ENCODE measurements around the gene RBM10. TPM values are rescaled to one million over a fixed set of nuclear protein-coding genes. Genes with fewer than 3 reads are reported as not detected.
A peak's percentile ranks its signal among the peaks of the same experiment; 100 is the strongest.

Gene RBM10, protein sequence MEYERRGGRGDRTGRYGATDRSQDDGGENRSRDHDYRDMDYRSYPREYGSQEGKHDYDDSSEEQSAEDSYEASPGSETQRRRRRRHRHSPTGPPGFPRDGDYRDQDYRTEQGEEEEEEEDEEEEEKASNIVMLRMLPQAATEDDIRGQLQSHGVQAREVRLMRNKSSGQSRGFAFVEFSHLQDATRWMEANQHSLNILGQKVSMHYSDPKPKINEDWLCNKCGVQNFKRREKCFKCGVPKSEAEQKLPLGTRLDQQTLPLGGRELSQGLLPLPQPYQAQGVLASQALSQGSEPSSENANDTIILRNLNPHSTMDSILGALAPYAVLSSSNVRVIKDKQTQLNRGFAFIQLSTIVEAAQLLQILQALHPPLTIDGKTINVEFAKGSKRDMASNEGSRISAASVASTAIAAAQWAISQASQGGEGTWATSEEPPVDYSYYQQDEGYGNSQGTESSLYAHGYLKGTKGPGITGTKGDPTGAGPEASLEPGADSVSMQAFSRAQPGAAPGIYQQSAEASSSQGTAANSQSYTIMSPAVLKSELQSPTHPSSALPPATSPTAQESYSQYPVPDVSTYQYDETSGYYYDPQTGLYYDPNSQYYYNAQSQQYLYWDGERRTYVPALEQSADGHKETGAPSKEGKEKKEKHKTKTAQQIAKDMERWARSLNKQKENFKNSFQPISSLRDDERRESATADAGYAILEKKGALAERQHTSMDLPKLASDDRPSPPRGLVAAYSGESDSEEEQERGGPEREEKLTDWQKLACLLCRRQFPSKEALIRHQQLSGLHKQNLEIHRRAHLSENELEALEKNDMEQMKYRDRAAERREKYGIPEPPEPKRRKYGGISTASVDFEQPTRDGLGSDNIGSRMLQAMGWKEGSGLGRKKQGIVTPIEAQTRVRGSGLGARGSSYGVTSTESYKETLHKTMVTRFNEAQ
- total RNA-seq (2014; rRNA removed; shearing (Covaris generic)) (80.0 and 101 TPM in 2 replicates), polyA plus RNA-seq (2016; fragmentation: Nextera tagmentation; extraction: Ambion mirVana) (38.9 and 39.5 TPM in 2 replicates)
- long read RNA-seq, partial matches to known transcripts: 12 of 17 reads
- long read RNA-seq, other reads (novel, unspliced or antisense): 2 of 17 reads

DNA sequence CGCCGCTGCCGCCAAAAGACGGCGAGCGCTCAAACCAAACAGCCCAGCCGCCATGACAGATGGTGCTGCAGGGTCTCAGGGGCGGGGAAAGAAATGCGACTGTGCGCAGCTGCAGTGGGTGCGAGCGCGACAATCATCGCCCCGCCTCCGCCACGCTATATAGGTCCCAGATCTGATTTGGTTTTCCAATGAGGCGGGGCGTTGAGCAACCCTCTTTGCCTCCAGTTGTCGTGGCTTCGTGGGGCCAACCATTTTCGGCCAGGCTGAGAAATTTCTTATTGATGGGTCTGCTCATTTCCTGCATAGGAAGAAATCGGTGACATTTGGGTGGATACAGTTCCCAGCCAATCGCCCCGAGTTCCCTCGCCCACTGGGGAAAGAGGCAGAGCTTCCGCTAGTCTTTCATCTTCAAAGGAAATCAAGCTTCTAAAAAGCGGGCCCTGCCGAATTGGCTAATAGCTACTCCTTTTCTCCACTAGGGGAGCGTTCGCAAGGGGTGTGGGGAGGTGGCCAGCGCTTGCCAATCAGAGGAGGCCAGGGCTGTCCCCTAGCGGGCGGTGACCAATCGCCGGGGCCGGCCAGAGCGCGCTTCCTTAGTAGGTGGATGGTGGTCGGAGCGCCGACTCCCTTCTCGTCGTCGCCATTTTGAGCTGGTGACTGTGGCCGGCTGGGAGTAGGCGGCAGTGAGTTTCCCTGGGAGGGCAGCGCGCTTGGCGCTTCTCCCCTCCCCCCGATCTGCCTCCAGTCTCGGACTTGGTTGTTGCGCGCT lies at the start of gene RBM10, which contains the start of gene NDUFB11:
Gene RBM10, plus strand, starts transcription at position 596 of the 769 bp plus-strand sequence. CDS start 2,261 bp downstream, outside the sequence.
Gene NDUFB11, minus strand, starts transcription at position 77 of the 769 bp plus-strand sequence. Its CDS starts 23 bp downstream, at position 54.
- no peaks in the 10 kb centered on the region for H3K9me2 ChIP-seq (ENCODE audit: insufficient read depth)
- no peaks in the 10 kb centered on the region for H3F3A ChIP-seq (replicated peaks; ENCODE audit: low read depth)
- H3K4me3 Mint-ChIP-seq: peak within 1 kb of the TSS; percentile 95
- peak within 1 kb of the TSS; percentile 83 for H3K4me2 ChIP-seq
- H3K79me2 ChIP-seq (replicated peaks; ENCODE audit: insufficient read depth): peaks cover 55% of the 10 kb centered on the region
- ATAC-seq: peak; percentile 95
- H3K4me3 ChIP-seq: peak within 1 kb of the TSS; percentile 79
- no peak within 1 kb of the TSS for H2AFZ ChIP-seq
- H3K27ac ChIP-seq (ENCODE audit: low read depth): peak within 1 kb of the TSS; percentile 93
- no peaks in the 10 kb centered on the region for H3K9me3 Mint-ChIP-seq
- no peaks in the 10 kb centered on the region for H3K36me3 ChIP-seq (ENCODE audit: insufficient read depth)
- no peaks in the 10 kb centered on the region; the same call in 1 of the 2 replicates for H4K20me1 ChIP-seq (replicated peaks; ENCODE audit: insufficient read depth)
- DNase-seq (ENCODE audit: low spot score): peak; percentile 95
- H3K27me3 ChIP-seq (ENCODE audit: insufficient read depth): no peaks in the 10 kb centered on the region
- H3K27ac Mint-ChIP-seq: peak within 1 kb of the TSS; percentile 99
- H3K4me1 Mint-ChIP-seq: peaks cover 15% of the 10 kb centered on the region; the same call in 2 of the 3 replicates
- H3K36me3 Mint-ChIP-seq (ENCODE audit: low read depth): peaks cover 28% of the 10 kb centered on the region
- peaks cover 13% of the 10 kb centered on the region for H3K27me3 Mint-ChIP-seq (ENCODE audit: insufficient read depth, low read depth, poor library complexity)
- H3K4me1 ChIP-seq (ENCODE audit: insufficient read depth): peaks cover 8% of the 10 kb centered on the region; the same call in 1 of the 2 replicates
- TF ChIP-seq JUNB (IDR thresholded peaks at IDR 0.05; ENCODE audit: unreplicated experiment): no peak
- TF ChIP-seq, protein P1, sequence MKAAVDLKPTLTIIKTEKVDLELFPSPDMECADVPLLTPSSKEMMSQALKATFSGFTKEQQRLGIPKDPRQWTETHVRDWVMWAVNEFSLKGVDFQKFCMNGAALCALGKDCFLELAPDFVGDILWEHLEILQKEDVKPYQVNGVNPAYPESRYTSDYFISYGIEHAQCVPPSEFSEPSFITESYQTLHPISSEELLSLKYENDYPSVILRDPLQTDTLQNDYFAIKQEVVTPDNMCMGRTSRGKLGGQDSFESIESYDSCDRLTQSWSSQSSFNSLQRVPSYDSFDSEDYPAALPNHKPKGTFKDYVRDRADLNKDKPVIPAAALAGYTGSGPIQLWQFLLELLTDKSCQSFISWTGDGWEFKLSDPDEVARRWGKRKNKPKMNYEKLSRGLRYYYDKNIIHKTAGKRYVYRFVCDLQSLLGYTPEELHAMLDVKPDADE (IDR thresholded peaks at IDR 0.05): no peak
- TF ChIP-seq, protein P2, sequence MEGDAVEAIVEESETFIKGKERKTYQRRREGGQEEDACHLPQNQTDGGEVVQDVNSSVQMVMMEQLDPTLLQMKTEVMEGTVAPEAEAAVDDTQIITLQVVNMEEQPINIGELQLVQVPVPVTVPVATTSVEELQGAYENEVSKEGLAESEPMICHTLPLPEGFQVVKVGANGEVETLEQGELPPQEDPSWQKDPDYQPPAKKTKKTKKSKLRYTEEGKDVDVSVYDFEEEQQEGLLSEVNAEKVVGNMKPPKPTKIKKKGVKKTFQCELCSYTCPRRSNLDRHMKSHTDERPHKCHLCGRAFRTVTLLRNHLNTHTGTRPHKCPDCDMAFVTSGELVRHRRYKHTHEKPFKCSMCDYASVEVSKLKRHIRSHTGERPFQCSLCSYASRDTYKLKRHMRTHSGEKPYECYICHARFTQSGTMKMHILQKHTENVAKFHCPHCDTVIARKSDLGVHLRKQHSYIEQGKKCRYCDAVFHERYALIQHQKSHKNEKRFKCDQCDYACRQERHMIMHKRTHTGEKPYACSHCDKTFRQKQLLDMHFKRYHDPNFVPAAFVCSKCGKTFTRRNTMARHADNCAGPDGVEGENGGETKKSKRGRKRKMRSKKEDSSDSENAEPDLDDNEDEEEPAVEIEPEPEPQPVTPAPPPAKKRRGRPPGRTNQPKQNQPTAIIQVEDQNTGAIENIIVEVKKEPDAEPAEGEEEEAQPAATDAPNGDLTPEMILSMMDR (conservative IDR thresholded peaks at IDR 0.05; ENCODE audit: low read depth in 2 of 2): peak; percentile 45 to 53
- TF ChIP-seq, protein P3, sequence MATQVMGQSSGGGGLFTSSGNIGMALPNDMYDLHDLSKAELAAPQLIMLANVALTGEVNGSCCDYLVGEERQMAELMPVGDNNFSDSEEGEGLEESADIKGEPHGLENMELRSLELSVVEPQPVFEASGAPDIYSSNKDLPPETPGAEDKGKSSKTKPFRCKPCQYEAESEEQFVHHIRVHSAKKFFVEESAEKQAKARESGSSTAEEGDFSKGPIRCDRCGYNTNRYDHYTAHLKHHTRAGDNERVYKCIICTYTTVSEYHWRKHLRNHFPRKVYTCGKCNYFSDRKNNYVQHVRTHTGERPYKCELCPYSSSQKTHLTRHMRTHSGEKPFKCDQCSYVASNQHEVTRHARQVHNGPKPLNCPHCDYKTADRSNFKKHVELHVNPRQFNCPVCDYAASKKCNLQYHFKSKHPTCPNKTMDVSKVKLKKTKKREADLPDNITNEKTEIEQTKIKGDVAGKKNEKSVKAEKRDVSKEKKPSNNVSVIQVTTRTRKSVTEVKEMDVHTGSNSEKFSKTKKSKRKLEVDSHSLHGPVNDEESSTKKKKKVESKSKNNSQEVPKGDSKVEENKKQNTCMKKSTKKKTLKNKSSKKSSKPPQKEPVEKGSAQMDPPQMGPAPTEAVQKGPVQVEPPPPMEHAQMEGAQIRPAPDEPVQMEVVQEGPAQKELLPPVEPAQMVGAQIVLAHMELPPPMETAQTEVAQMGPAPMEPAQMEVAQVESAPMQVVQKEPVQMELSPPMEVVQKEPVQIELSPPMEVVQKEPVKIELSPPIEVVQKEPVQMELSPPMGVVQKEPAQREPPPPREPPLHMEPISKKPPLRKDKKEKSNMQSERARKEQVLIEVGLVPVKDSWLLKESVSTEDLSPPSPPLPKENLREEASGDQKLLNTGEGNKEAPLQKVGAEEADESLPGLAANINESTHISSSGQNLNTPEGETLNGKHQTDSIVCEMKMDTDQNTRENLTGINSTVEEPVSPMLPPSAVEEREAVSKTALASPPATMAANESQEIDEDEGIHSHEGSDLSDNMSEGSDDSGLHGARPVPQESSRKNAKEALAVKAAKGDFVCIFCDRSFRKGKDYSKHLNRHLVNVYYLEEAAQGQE (IDR thresholded peaks at IDR 0.05; ENCODE audit: unreplicated experiment): no peak
- TF ChIP-seq CREB1 (CRISPR knock-in tag; IDR thresholded peaks at IDR 0.05; ENCODE audit: low read depth): no peak; the same call in 1 of the 2 replicates
- TF ChIP-seq NANOG (IDR thresholded peaks at IDR 0.05; ENCODE audit: borderline replicate concordance): no peak; the same call in 1 of the 2 replicates
- TF ChIP-seq EZH2 (IDR thresholded peaks at IDR 0.05; ENCODE audit: low read depth, unreplicated experiment): no peak
- TF ChIP-seq, protein P4, sequence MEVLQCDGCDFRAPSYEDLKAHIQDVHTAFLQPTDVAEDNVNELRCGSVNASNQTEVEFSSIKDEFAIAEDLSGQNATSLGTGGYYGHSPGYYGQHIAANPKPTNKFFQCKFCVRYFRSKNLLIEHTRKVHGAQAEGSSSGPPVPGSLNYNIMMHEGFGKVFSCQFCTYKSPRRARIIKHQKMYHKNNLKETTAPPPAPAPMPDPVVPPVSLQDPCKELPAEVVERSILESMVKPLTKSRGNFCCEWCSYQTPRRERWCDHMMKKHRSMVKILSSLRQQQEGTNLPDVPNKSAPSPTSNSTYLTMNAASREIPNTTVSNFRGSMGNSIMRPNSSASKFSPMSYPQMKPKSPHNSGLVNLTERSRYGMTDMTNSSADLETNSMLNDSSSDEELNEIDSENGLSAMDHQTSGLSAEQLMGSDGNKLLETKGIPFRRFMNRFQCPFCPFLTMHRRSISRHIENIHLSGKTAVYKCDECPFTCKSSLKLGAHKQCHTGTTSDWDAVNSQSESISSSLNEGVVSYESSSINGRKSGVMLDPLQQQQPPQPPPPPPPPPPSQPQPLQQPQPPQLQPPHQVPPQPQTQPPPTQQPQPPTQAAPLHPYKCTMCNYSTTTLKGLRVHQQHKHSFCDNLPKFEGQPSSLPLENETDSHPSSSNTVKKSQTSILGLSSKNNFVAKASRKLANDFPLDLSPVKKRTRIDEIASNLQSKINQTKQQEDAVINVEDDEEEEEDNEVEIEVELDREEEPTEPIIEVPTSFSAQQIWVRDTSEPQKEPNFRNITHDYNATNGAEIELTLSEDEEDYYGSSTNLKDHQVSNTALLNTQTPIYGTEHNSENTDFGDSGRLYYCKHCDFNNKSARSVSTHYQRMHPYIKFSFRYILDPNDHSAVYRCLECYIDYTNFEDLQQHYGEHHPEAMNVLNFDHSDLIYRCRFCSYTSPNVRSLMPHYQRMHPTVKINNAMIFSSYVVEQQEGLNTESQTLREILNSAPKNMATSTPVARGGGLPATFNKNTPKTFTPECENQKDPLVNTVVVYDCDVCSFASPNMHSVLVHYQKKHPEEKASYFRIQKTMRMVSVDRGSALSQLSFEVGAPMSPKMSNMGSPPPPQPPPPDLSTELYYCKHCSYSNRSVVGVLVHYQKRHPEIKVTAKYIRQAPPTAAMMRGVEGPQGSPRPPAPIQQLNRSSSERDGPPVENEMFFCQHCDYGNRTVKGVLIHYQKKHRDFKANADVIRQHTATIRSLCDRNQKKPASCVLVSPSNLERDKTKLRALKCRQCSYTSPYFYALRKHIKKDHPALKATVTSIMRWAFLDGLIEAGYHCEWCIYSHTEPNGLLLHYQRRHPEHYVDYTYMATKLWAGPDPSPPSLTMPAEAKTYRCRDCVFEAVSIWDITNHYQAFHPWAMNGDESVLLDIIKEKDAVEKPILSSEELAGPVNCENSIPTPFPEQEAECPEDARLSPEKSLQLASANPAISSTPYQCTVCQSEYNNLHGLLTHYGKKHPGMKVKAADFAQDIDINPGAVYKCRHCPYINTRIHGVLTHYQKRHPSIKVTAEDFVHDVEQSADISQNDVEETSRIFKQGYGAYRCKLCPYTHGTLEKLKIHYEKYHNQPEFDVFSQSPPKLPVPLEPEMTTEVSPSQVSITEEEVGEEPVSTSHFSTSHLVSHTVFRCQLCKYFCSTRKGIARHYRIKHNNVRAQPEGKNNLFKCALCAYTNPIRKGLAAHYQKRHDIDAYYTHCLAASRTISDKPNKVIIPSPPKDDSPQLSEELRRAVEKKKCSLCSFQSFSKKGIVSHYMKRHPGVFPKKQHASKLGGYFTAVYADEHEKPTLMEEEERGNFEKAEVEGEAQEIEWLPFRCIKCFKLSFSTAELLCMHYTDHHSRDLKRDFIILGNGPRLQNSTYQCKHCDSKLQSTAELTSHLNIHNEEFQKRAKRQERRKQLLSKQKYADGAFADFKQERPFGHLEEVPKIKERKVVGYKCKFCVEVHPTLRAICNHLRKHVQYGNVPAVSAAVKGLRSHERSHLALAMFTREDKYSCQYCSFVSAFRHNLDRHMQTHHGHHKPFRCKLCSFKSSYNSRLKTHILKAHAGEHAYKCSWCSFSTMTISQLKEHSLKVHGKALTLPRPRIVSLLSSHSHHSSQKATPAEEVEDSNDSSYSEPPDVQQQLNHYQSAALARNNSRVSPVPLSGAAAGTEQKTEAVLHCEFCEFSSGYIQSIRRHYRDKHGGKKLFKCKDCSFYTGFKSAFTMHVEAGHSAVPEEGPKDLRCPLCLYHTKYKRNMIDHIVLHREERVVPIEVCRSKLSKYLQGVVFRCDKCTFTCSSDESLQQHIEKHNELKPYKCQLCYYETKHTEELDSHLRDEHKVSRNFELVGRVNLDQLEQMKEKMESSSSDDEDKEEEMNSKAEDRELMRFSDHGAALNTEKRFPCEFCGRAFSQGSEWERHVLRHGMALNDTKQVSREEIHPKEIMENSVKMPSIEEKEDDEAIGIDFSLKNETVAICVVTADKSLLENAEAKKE (CRISPR knock-in tag; IDR thresholded peaks at IDR 0.05): no peak

All from GM23338 (cell line).